ENCODE data around the gene TBC1D21. TPM values are rescaled to one million over a fixed set of nuclear protein-coding genes. Genes with fewer than 3 reads are reported as not detected.

Gene TBC1D21
- total and polyA plus RNA-seq, 2 donors from 2014 or later = not detected

DNA sequence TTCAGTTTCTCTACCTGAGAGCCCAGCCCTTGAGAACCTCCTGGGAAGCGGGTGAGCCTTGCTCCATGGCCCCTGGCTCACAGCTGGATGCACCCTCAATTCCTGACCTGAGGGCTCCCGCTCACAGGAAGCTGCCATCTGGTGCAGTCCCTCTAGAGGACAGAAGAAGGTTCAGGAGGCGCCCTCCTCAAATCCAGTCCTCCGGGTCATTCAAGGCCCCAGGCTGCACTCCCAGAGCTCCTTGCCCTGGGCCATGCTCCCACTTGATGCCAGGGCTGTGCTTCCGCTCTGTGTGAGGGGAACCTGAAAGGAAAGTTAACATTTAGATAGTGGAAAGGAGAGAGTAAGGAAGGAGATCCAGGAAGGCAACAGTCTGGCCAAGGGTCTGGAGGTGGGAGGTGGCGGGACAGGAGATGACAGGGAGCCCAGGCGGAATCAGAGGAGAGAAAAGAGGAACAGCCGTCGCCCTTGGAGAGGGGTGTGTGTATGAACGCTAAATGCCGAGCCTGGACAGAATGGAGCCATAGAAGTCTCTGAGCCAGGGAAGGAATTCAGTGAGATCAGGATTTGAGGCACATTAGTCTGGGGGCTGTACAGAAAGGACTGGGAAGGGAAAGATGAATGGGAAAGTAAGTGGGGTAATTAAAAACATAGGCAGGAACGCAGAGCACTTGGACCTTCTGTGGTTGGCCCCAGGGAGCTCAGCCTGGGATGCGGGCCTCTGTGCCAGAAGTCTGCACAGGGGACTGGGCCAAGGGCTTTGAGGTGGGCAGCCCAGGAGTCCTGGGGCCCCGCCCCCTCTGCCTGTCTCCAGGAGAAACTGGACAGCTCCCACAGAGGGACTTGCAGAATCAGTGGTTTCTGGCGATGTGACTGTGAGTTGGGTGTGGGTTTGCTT lies 26.1 kb downstream of the TBC1D21 start:
- intact Hi-C loops (cut with DNase I) = no loop called here
- FAIRE-seq (no peak), DNase-seq (peak in 2 of 5 donors; percentile 12 to 50)
- Histone ChIP-seq H3K4me1 (ENCODE audit: control insufficient read depth in 2 of 3, insufficient read depth in 2 of 3, low read depth in 1 of 3, low read length in 3 of 3) (peaks cover 0 to 2% (median 0%) of the 10 kb centered on the region in 3 donors), H3K36me3 (ENCODE audit: control insufficient read depth in 2 of 3, insufficient read depth in 3 of 3, low read length in 3 of 3) (no peaks in the 10 kb centered on the region), H3K9me3 (ENCODE audit: control insufficient read depth in 2 of 3, insufficient read depth in 1 of 3, low read length in 3 of 3) (no peaks in the 10 kb centered on the region), H3K4me3 (ENCODE audit: low read length in 3 of 3) (no peak overlapping the region), H3K27me3 (ENCODE audit: control insufficient read depth, insufficient read depth, low read length) (no peaks in the 10 kb centered on the region), H3K27ac (ENCODE audit: low read depth in 2 of 2, low read length in 2 of 2) (no peak overlapping the region), H3K9ac (ENCODE audit: low read length in 3 of 3) (no peak overlapping the region)
- TF ChIP-seq CTCF (IDR thresholded peaks at IDR 0.05; ENCODE audit: borderline replicate concordance, extremely low read depth, insufficient read depth) = no peak

DNA sequence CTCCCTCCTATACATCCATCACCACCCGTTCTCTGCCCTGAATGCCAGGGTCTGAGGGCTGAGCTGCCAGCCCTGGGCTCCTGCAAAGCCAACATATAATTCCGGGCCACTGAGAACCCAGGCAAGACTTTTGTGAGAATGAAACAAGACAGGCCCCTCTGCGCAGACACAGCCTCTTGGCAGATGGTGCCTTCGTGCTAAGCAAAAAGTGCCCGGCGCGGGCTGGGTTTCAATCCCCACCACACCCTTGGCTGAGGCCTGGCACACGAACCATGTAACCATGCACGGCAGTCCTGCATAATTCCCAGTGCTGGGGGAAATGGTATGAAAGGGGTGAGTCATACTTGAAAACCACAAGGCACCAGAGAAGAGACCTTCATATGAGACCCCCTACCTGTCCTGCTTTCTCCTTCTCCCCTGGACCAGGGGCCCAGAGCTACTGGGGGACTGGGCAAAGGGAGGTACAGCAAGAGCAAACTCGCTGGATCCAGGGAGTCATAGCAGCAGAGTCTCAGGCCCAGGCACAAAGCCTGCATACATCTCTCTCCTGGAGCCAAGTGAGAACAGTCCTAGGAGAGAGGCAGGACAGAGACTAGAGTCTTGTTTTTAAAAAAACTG lies 26.8 kb downstream of the TBC1D21 start:
- H3K27ac ChIP-seq (ENCODE audit: low read depth in 2 of 2, low read length in 2 of 2) = no peak overlapping the region
- intact Hi-C loops (cut with DNase I) = no loop called here
- DNase-seq = peak in 1 of 5 donors; percentile 38
- FAIRE-seq = no peak
- H3K4me1 ChIP-seq (ENCODE audit: control insufficient read depth in 2 of 3, insufficient read depth in 2 of 3, low read depth in 1 of 3, low read length in 3 of 3) = peaks cover 0 to 7% (median 0%) of the 10 kb centered on the region in 3 donors
- H3K36me3 ChIP-seq (ENCODE audit: control insufficient read depth in 2 of 3, insufficient read depth in 3 of 3, low read length in 3 of 3) = no peaks in the 10 kb centered on the region
- no peak for TF ChIP-seq CTCF (IDR thresholded peaks at IDR 0.05; ENCODE audit: borderline replicate concordance, extremely low read depth, insufficient read depth)
- H3K4me3 ChIP-seq (ENCODE audit: low read length in 3 of 3) = no peak overlapping the region
- no peaks in the 10 kb centered on the region for H3K27me3 ChIP-seq (ENCODE audit: control insufficient read depth, insufficient read depth, low read length)
- H3K9ac ChIP-seq (ENCODE audit: low read length in 3 of 3) = no peak overlapping the region
- no peaks in the 10 kb centered on the region for H3K9me3 ChIP-seq (ENCODE audit: control insufficient read depth in 2 of 3, insufficient read depth in 1 of 3, low read length in 3 of 3)

DNA sequence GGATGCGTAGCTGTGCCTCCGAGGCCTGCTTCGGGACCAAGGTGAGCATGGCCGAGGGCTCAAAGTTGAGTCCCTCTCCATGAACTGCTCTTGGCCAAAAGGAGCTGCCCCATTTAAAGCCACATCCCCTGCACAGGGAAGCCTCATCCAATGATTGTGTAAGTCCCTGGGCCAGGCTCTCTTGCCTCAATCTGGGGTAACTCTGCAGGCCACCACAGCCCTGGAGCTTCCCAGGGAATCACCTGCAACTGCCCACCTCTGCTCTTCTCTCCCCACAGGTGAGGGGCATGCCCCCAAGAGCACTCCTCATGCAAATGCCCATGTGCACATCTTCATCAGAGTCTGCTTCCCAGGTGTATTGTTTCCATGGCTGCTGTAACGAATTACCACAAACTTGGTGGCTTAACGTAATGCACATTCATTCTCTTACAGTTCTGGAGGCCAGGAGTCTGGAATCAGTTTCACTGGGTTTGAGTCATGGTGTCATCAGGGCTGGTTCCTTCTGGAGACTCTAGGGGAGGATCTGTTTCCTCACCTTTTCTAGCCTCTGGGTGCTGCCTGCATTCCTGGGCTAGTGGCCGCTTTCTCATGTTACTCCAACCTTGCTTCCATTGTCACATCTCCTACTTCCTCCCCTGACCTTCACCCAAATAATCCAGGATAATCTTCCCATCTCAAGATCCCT lies 27.9 kb downstream of the TBC1D21 start:
- H3K4me1 ChIP-seq (ENCODE audit: control insufficient read depth in 2 of 3, insufficient read depth in 2 of 3, low read depth in 1 of 3, low read length in 3 of 3) = peaks cover 0 to 7% (median 0%) of the 10 kb centered on the region in 3 donors
- intact Hi-C loops (cut with DNase I) = no loop called here
- H3K9me3 ChIP-seq (ENCODE audit: control insufficient read depth in 2 of 3, insufficient read depth in 1 of 3, low read length in 3 of 3) = peaks cover 0 to 4% (median 0%) of the 10 kb centered on the region in 3 donors
- TF ChIP-seq CTCF (IDR thresholded peaks at IDR 0.05; ENCODE audit: borderline replicate concordance, extremely low read depth, insufficient read depth) = no peak
- DNase-seq = peak in 1 of 5 donors; percentile 8
- H3K36me3 ChIP-seq (ENCODE audit: control insufficient read depth in 2 of 3, insufficient read depth in 3 of 3, low read length in 3 of 3) = no peaks in the 10 kb centered on the region
- FAIRE-seq = no peak
- H3K27me3 ChIP-seq (ENCODE audit: control insufficient read depth, insufficient read depth, low read length) = no peaks in the 10 kb centered on the region
- no peak overlapping the region for H3K9ac ChIP-seq (ENCODE audit: low read length in 3 of 3)
- no peak overlapping the region for H3K27ac ChIP-seq (ENCODE audit: low read depth in 2 of 2, low read length in 2 of 2)
- no peak overlapping the region for H3K4me3 ChIP-seq (ENCODE audit: low read length in 3 of 3)
